ENCODE measurements around the gene PRKCE. TPM values are rescaled to one million over a fixed set of nuclear protein-coding genes. Genes with fewer than 3 reads are reported as not detected.

The PRKCE gene
- total RNA-seq, 4 donors from 2014 or later, result 10.9 to 19.6 (median 14.9) TPM

DNA sequence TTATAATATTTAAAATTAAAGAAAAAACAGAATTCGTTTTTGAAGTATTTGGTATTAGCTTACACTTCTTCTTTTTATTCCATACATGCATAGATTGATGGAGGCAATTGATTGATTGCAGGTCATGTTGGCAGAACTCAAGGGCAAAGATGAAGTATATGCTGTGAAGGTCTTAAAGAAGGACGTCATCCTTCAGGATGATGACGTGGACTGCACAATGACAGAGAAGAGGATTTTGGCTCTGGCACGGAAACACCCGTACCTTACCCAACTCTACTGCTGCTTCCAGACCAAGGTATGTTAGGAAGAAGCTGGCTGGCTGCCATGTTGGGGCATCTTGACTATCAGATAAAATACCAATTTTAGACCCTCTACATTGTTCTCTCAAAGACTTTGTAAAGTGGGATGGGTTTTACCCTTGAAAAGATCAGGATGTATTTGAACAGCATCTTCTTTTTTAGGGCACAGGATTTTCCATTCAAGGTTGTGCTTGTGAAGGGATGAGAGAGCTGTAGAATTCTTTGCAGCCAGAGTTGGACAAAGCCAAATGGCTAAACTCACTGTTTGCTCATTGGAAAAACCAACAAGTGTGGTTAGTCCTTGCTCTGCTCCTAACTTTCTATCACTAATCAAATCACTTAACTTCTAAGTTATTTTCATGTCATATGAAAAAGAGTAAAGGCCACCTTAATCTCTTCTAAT lies 358.9 kb downstream of the PRKCE start:
- TF ChIP-seq, protein P1, sequence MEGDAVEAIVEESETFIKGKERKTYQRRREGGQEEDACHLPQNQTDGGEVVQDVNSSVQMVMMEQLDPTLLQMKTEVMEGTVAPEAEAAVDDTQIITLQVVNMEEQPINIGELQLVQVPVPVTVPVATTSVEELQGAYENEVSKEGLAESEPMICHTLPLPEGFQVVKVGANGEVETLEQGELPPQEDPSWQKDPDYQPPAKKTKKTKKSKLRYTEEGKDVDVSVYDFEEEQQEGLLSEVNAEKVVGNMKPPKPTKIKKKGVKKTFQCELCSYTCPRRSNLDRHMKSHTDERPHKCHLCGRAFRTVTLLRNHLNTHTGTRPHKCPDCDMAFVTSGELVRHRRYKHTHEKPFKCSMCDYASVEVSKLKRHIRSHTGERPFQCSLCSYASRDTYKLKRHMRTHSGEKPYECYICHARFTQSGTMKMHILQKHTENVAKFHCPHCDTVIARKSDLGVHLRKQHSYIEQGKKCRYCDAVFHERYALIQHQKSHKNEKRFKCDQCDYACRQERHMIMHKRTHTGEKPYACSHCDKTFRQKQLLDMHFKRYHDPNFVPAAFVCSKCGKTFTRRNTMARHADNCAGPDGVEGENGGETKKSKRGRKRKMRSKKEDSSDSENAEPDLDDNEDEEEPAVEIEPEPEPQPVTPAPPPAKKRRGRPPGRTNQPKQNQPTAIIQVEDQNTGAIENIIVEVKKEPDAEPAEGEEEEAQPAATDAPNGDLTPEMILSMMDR (IDR thresholded peaks at IDR 0.05; ENCODE audit: low read depth), result no peak

DNA sequence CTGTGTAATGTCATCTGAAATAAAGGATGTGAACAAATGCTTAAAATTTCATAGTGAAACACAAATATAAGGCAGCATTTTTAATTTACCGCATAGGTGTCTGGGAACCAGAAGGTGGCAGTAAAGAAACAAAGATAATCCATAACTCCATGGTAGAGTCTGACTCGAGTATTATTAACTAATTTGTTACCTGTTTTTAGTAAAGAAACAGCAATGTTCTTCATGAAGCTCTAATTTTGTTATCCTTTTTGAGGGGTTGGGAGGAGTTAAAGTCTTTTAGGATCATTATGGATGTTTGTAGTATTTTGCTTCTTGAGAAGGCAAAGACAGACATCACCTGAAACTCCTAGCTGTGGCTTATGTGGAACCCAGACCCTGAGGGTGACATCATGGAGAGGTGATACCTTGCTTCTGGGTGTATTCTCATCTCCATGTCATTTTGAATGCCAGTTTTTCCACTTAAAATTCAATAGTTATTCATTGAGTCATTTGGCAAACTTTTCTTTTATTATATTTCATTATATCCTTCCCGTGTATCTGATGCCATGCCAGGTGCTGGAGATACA lies 359.5 kb downstream of the PRKCE start:
- TF ChIP-seq, protein P1 (IDR thresholded peaks at IDR 0.05; ENCODE audit: low read depth), result no peak

DNA sequence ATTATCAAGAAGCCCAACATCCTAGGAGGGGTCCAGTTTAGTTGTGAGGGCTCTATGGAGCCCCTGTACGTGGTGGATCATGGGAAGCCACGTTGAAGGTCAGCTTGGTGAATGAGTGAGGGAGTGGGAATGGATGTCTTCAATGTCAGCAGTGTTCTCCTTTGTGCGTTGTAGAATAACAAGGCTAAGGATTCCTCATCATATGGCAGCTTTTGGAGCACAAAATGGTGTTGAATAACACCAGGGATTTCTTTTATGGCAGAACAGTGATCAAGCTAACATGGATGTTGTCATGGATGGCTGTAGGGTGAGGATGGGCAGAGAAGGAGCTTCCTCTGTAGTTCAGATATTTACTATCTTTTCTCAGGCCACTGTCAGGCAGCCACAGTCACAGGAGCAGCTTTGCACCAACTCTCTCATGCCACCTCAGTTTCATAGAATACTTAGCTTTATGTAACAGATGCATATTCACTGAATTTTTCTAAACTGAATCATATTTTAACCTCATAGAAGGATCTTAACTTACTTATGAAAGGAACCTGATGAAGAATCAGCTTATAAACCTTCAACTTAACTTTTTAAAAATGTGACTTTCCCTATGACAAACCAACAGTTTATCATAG lies 361.3 kb downstream of the PRKCE start:
- TF ChIP-seq, protein P1 (IDR thresholded peaks at IDR 0.05; ENCODE audit: low read depth), result no peak

DNA sequence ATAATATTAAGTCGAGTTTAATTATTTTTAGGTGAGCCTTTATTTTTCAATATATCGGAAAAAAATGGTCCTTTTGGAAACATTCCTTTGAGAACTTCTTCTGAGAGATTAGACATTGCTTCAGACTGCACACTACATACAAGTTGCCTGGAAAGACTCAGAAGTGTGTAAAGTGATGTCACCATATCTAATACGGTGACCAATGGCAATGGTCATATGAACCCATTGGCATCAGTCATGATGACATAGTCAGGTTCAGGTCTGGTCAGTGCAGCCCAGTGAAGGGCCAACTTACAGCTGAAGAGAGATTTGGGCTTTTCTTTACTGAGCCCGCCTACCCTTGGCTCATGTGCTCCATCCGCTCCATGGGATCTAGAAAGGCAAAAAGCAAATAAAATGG lies 362.3 kb downstream of the PRKCE start:
- TF ChIP-seq, protein P1 (IDR thresholded peaks at IDR 0.05; ENCODE audit: low read depth), result no peak

DNA sequence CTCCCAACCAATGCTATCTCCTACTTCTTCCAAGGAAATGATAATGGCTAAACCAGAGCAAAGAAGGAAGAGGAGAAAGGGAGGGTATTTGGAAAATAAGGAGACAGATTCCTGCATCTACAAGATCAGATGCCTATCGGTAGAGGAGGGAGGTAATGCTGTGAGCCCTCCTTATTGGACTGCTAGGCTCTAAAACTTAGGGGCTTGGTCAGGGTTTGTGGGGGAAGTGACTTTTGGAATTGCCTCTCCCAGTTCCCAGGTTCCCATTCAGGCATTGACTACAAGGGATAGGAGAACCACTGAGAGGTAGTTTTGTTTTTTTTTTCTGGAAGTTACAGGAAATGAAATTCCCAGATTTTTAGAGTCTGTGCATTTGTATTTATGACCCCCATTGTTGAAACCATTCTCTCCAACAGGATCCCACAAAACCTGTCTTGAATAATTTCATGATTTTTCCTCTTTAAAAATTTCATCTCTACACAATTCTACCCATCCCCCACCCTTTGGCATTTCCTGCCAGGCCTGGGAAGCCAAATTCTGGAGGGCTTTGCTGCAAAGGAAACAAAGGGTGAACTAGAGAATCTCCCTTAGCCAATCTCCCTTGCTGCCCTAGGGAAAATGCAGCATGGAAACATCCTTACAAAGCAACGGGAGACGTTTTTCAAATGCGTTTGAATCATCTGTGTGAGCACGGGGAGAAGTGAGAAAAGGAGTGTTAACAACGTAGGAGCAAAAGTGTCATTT lies 363.6 kb downstream of the PRKCE start:
- TF ChIP-seq, protein P1 (IDR thresholded peaks at IDR 0.05; ENCODE audit: low read depth), result no peak

DNA sequence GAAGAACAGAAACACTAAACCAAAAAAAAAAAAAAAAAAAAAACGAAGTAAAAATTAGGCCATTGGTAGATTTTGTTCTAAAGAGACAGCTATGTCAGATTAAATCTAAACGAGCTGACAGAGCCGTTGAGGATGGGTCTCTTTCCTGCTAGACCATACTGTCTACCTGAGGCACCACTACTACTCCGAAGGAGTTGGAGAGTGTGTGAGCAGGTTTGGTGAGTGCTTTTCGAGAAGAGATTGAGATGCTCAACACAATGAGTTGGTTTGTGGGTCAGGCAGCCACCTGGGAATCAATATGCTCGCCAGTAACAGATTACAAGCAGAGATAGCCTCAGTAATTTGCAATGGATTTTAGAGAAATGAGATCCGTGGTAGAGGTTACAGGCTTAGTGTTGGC lies 364.2 kb downstream of the PRKCE start:
- TF ChIP-seq, protein P1 (IDR thresholded peaks at IDR 0.05; ENCODE audit: low read depth), result no peak

DNA sequence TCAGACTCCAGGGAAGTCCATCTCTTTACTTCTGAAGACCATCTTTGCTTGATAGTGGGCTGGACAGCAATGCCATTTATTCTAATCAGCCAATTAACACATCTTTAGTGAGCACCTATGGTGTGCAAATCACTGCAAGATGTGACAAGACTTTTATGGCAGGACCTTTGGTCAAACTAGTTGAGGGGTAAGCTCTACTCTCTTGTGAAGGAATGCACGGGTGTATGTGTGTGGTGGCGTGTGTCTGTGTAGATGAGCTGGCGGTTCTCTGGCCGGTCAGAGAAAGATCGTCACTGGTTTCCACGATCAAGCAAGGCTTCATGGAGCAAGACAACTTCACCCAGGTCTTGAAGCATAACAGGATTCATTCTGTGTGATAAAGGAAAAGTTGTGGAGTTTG lies 364.6 kb downstream of the PRKCE start:
- TF ChIP-seq, protein P1 (IDR thresholded peaks at IDR 0.05; ENCODE audit: low read depth), result no peak
